H1 (cell line): ENCODE results near the gene MOV10L1. TPM values are rescaled to one million over a fixed set of nuclear protein-coding genes. Genes with fewer than 3 reads are reported as not detected.

ENCODE experiments used
- CTCF ChIA-PET: fragments of 300-600 bp; sonication (Branson Sonifier 250); formaldehyde crosslinking; loops from one replicate; lab custom pipeline; 2021; ENCODE audit not compliant: partially characterized antibody; lab: Charles Lee
- POLR2A ChIA-PET: fragments of 300-600 bp; sonication (Branson Sonifier 250); formaldehyde crosslinking; loops from one replicate; lab custom pipeline; 2021; ENCODE audit warnings: inconsistent platforms; ENCODE audit not compliant: partially characterized antibody; lab: Charles Lee
- DNase-seq, 2 experiments: peaks; one replicate each; pipeline versions ENCODE4 v3.0.0 to v3.0.0-alpha.2; 2010 to 2022; ENCODE audit warnings: low spot score in 2 of 2, low read depth in 1 of 2, mixed read lengths in 1 of 2
- FAIRE-seq: peaks from 2 replicates; lab custom pipeline; 2011; peaks lifted over from hg19 to GRCh38; lab: Jason Lieb, UNC
- H2AFZ ChIP-seq: 2 replicates; pipeline ENCODE4 v1.8.1; 2012; ENCODE audit warnings: low read length, inconsistent platforms
- H2AK5ac ChIP-seq: 2 replicates; pipeline ENCODE4 v1.6.1; 2013; ENCODE audit warnings: low read depth, low read length
- H2BK120ac ChIP-seq: replicated peaks from 2 replicates; pipeline ENCODE3; 2013; ENCODE audit warnings: low read depth, low read length, inconsistent platforms
- H2BK12ac ChIP-seq: 2 replicates; pipeline ENCODE4 v1.6.1; 2013; ENCODE audit warnings: low read depth, low read length
- H2BK15ac ChIP-seq: 2 replicates; pipeline ENCODE4 v1.6.1; 2013; ENCODE audit warnings: low read length
- H2BK20ac ChIP-seq: 2 replicates; pipeline ENCODE4 v1.6.1; 2013; ENCODE audit warnings: low read length
- H2BK5ac ChIP-seq: 2 replicates; pipeline ENCODE4 v1.6.1; 2013; ENCODE audit warnings: low read depth, low read length
- H3K14ac ChIP-seq: 2 replicates; pipeline ENCODE4 v1.6.1; 2013; ENCODE audit warnings: inconsistent platforms; ENCODE audit not compliant: insufficient read length
- H3K18ac ChIP-seq: 2 replicates; pipeline ENCODE4 v1.6.1; 2013; ENCODE audit warnings: low read length; ENCODE audit errors: extremely low read depth
- H3K23ac ChIP-seq: 2 replicates; pipeline ENCODE4 v1.6.1; 2013; ENCODE audit warnings: inconsistent platforms; ENCODE audit not compliant: insufficient read length
- H3K23me2 ChIP-seq: 2 replicates; pipeline ENCODE4 v1.6.1; 2013; ENCODE audit warnings: low read depth, low read length
- H3K27ac ChIP-seq: 2 replicates; pipeline ENCODE4 v1.6.1; 2011; ENCODE audit warnings: low read depth, low read length, inconsistent platforms
- H3K27me3 ChIP-seq, 4 experiments: replicated peaks in 1 of 4; 1 replicate in 1 of 4; 2 replicates in 3 of 4; pipeline versions ENCODE4 v1.6.1 to v1.8.1; 2011 to 2013; ENCODE audit warnings: low read length in 3 of 4, mild to moderate bottlenecking in 3 of 4, inconsistent platforms in 2 of 4, mixed read lengths in 2 of 4, moderate library complexity in 1 of 4; ENCODE audit not compliant: control insufficient read depth in 3 of 4, insufficient read depth in 3 of 4; ENCODE audit errors: extremely low read depth in 1 of 4
- H3K36me3 ChIP-seq, 4 experiments: 2 replicates each; pipeline versions ENCODE4 v1.6.1 to v1.8.1; 2011 to 2013; ENCODE audit warnings: mild to moderate bottlenecking in 4 of 4, low read length in 3 of 4, moderate library complexity in 2 of 4, control low read depth in 1 of 4, inconsistent platforms in 1 of 4; ENCODE audit not compliant: insufficient read depth in 4 of 4, control insufficient read depth in 2 of 4
- H3K4ac ChIP-seq: replicated peaks from 2 replicates; pipeline ENCODE3; 2013; ENCODE audit warnings: low read length, low read depth, mixed read lengths, inconsistent platforms; ENCODE audit not compliant: insufficient read length
- H3K4me1 ChIP-seq, 4 experiments: replicated peaks in 1 of 4; 1 replicate in 1 of 4; 2 replicates in 3 of 4; pipeline versions ENCODE4 v1.6.1 to v1.8.1; 2011 to 2013; ENCODE audit warnings: low read length in 3 of 4, inconsistent platforms in 2 of 4, mixed read lengths in 1 of 4; ENCODE audit not compliant: insufficient read depth in 4 of 4, control insufficient read depth in 3 of 4
- H3K4me2 ChIP-seq, 2 experiments: 2 replicates each; pipeline versions ENCODE4 v1.6.1 to v1.8.1; 2011 to 2013; ENCODE audit warnings: low read depth in 2 of 2, low read length in 2 of 2, control low read depth in 1 of 2, inconsistent platforms in 1 of 2, mild to moderate bottlenecking in 1 of 2; ENCODE audit not compliant: insufficient read depth in 1 of 2
- H3K4me3 ChIP-seq, 4 experiments: fragments of 200-600, 300-600 bp in 1 of 4; sonication (generic), shearing (Covaris generic), sonication (Bioruptor Twin) in 1 of 4; 2 replicates each; pipeline versions ENCODE4 v1.5.1 to v1.8.1; 2011 to 2016; ENCODE audit warnings: low read length in 4 of 4, low read depth in 3 of 4, control low read depth in 2 of 4, inconsistent platforms in 2 of 4, mild to moderate bottlenecking in 2 of 4, mixed read lengths in 1 of 4, moderate library complexity in 1 of 4; ENCODE audit not compliant: insufficient read depth in 2 of 4; ENCODE audit errors: extremely low read depth in 1 of 4
- H3K56ac ChIP-seq: replicated peaks from 2 replicates; pipeline ENCODE3; 2013; ENCODE audit warnings: low read depth, mild to moderate bottlenecking, mixed read lengths, low read length, inconsistent platforms; ENCODE audit not compliant: insufficient read length
- H3K79me1 ChIP-seq: 2 replicates; pipeline ENCODE4 v1.6.1; 2013; ENCODE audit warnings: low read depth, low read length, control low read depth
- H3K79me2 ChIP-seq, 2 experiments: 2 replicates each; pipeline versions ENCODE4 v1.6.1 to v1.8.1; 2012 to 2013; ENCODE audit warnings: low read length in 2 of 2, mild to moderate bottlenecking in 2 of 2, inconsistent platforms in 1 of 2; ENCODE audit not compliant: insufficient read depth in 2 of 2, control insufficient read depth in 1 of 2
- H3K9ac ChIP-seq, 4 experiments: replicated peaks in 1 of 4; 1 replicate in 1 of 4; 2 replicates in 3 of 4; pipeline versions ENCODE4 v1.6.1 to v1.8.1; 2011 to 2013; ENCODE audit warnings: low read depth in 3 of 4, low read length in 3 of 4, control low read depth in 2 of 4, mild to moderate bottlenecking in 2 of 4, moderate library complexity in 2 of 4, inconsistent platforms in 1 of 4; ENCODE audit errors: extremely low read depth in 1 of 4
- H3K9me3 ChIP-seq, 2 experiments: 2 replicates each; pipeline versions ENCODE4 v1.6.1 to v1.8.1; 2012 to 2013; ENCODE audit warnings: mild to moderate bottlenecking in 2 of 2, moderate library complexity in 2 of 2, control low read depth in 1 of 2, inconsistent platforms in 1 of 2, low read depth in 1 of 2, low read length in 1 of 2, mixed read lengths in 1 of 2; ENCODE audit not compliant: insufficient read depth in 2 of 2
- H4K20me1 ChIP-seq, 2 experiments: replicated peaks in 1 of 2; 2 replicates each; pipeline versions ENCODE3 to v1.8.1; 2011 to 2013; ENCODE audit warnings: inconsistent platforms in 2 of 2, low read length in 2 of 2, mild to moderate bottlenecking in 1 of 2; ENCODE audit not compliant: insufficient read depth in 2 of 2, control insufficient read depth in 1 of 2
- H4K5ac ChIP-seq: 2 replicates; pipeline ENCODE4 v1.6.1; 2013; ENCODE audit warnings: low read length, low read depth, mixed read lengths, inconsistent platforms; ENCODE audit not compliant: insufficient read length
- H4K8ac ChIP-seq: 2 replicates; pipeline ENCODE4 v1.8.0; 2013; ENCODE audit warnings: mild to moderate bottlenecking, moderate library complexity, low read length, inconsistent platforms; ENCODE audit not compliant: insufficient read depth; ENCODE audit errors: extremely low read depth
- H4K91ac ChIP-seq: replicated peaks from 2 replicates; pipeline ENCODE3; 2013; ENCODE audit warnings: low read length, mixed read lengths, inconsistent platforms; ENCODE audit not compliant: insufficient read length
- BRCA1 ChIP-seq: IDR thresholded peaks from 2 replicates; pipeline ENCODE4 v1.6.1; 2012; ENCODE audit warnings: low read depth, low read length, improper control_type of control experiment
- CBX5 ChIP-seq: fragments of 300-800, 300-1000 bp; sonication (generic); IDR thresholded peaks from 2 replicates; pipeline ENCODE4 v1.7.1; 2016; ENCODE audit warnings: antibody characterized with exemption, low read length, low read depth
- CEBPB ChIP-seq: IDR thresholded peaks from 2 replicates; pipeline ENCODE4 v1.6.1; 2012; ENCODE audit warnings: low read depth, low read length
- CHD2 ChIP-seq: IDR thresholded peaks from 2 replicates; pipeline ENCODE4 v1.6.1; 2012; ENCODE audit warnings: low read length, improper control_type of control experiment
- POU5F1 ChIP-seq: IDR thresholded peaks from 2 replicates; pipeline ENCODE4 v1.6.1; 2011; ENCODE audit warnings: low read depth, mild to moderate bottlenecking, low read length, moderate library complexity
- SIRT6 ChIP-seq: IDR thresholded peaks from one replicate; pipeline ENCODE4 v1.7.1; 2012; ENCODE audit warnings: low read length, inconsistent platforms
- TAF7 ChIP-seq: optimal IDR thresholded peaks from 2 replicates; pipeline ENCODE3; 2011; ENCODE audit warnings: low read depth, mild to moderate bottlenecking, inconsistent platforms, low read length, moderate library complexity, borderline replicate concordance
- WGBS, 2 experiments: shearing (Covaris generic) in 1 of 2; methylation state at CpG; one replicate each; pipeline versions ENCODE4 v1.1.6 to v1.1.7; 2013 to 2015; ENCODE audit warnings: low lambda C conversion rate in 2 of 2, mixed read lengths in 2 of 2, inconsistent platforms in 1 of 2, low coverage in 1 of 2, missing lambda C conversion rate in 1 of 2; ENCODE audit not compliant: insufficient replicate concordance in 2 of 2, insufficient coverage in 1 of 2, insufficient read length in 1 of 2; ENCODE audit errors: extremely low coverage in 1 of 2, missing lambda C conversion rate in 1 of 2; 5-methylcytosine and 5-hydroxymethylcytosine counted together
- polyA plus RNA-seq, 7 experiments: library from polyadenylated mRNA; depleted of rRNA in 3 of 7; stranded (reverse) in 5 of 7; unstranded in 2 of 7; fragments of >200 nt in 5 of 7; fragments of 200-250 nt in 2 of 7; gene quantifications; 1 replicate in 5 of 7; 2 replicates in 1 of 7; 4 replicates in 1 of 7; pipeline versions ENCODE4 v1.2.1 to v1.2.3, GENCODE V29; 2011 to 2013; ENCODE audit warnings: missing spikeins in 2 of 7, mixed read lengths in 2 of 7
- total RNA-seq: library from RNA; stranded (reverse); fragmentation: NEBNext Ultra II Directional; extraction: Animal tissue kit (Norgen Biotek cat#: 25700); gene quantifications from 2 replicates; pipeline ENCODE4 v1.2.1, GENCODE V29; 2021

The MOV10L1 gene
- total and polyA plus RNA-seq, 2 of the 8 experiments (the other 6 are each of a cell fraction or from before 2014, with no cell fraction given), result 0.32 TPM; not detected in 1

DNA sequence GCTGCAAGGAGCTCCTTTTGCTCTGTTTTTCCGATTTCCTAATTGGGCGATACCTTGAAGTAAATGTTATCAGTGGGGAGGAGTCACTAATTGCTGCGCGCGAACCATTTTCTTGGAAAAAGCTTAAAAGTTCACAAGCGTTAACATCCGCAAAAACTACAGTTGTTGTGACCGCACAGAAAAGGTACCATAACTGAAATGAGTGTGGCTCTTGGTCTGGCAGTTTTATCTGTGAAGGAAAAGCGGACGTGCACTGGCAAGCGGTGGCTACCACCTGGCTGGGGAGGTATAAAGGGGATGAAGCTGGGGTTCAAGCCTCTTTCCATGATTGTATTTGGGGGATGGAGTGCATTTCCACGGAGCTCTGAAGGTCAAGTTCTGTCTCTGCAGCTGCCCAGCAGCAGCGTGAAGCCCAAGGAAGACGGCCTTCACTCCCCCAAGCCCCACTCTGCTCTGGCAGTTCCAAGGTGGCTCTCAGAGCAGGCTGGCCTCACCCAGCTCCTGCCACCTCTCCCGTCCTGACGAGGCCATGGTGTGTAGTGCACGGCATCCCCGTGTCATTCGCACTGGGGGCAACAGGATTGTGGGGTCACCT lies 27.5 kb downstream of the MOV10L1 start:
- Histone ChIP-seq H2BK12ac (no peak overlapping the region), H3K56ac (no peak overlapping the region), H3K23ac (no peak overlapping the region), H4K5ac (no peak overlapping the region), H3K9me3 (no peaks in the 10 kb centered on the region), H2BK120ac (no peak overlapping the region), H3K36me3 (no peaks in the 10 kb centered on the region; a peak in 1 of 8 replicates), H4K8ac (peak overlapping the region; percentile 35; the same call in 1 of the 2 replicates), H3K23me2 (no peaks in the 10 kb centered on the region), H4K91ac (no peak overlapping the region), H2BK20ac (no peak overlapping the region), H3K14ac (no peak overlapping the region), H3K9ac (no peak overlapping the region), H3K18ac (no peak overlapping the region), H3K79me2 (no peaks in the 10 kb centered on the region), H3K4me1 (no peaks in the 10 kb centered on the region), H2AFZ (no peak overlapping the region), H4K20me1 (no peaks in the 10 kb centered on the region), H3K79me1 (no peaks in the 10 kb centered on the region), H3K4ac (no peak overlapping the region), H3K27ac (no peak overlapping the region), H3K4me2 (no peak overlapping the region), H2AK5ac (no peak overlapping the region), H3K4me3 (no peak overlapping the region), H2BK15ac (no peak overlapping the region), H2BK5ac (no peak overlapping the region), H3K27me3 (peaks cover 0 to 3% (median 1%) of the 10 kb centered on the region in 4 experiments; a peak in 3 of 7 replicates)
- POLR2A ChIA-PET, result interaction anchor here (0.7 to 3.0 kb wide), 2 partner anchors 10 to 83 kb away, joined by 3 to 7 read pairs; no protein-coding TSS in a partner anchor
- 95% methylated on average over 17 of the region's 19 CpGs; no CpG with 5 or more reads in 1 of the 2 experiments for WGBS, 2 experiments
- CTCF ChIA-PET, result interaction anchor here (1.1 to 2.4 kb wide), 5 partner anchors 9 to 91 kb away, joined by 3 to 9 read pairs (median 3); partner anchors contain the start of gene MOV10L1
- no peak for DNase-seq
- peak; percentile 77 for TF ChIP-seq TAF7
- no peak for TF ChIP-seq CBX5
- no peak for TF ChIP-seq BRCA1
- no peak for TF ChIP-seq CEBPB
- no peak for TF ChIP-seq SIRT6
- no peak for TF ChIP-seq POU5F1
- no peak for TF ChIP-seq CHD2
- FAIRE-seq, result no peak
